IMR-90 (cell line): ENCODE results near the gene NTSR1. TPM values are rescaled to one million over a fixed set of nuclear protein-coding genes. Genes with fewer than 3 reads are reported as not detected.

Source experiments
- ATAC-seq: fragments of 200-7000 bp; cut with Tn5 transposase; 2 replicates; pipeline ENCODE4 v1.9.1; 2020; ENCODE audit warnings: low read depth, mild to moderate bottlenecking, moderate library complexity
- BruUV-seq: library from RNA; stranded (reverse); fragments of 400-500 nt; replicated peaks from 2 replicates; lab custom pipeline; 2021; lab: Mats Ljungman, UMichigan
- CTCF ChIA-PET: fragments of 300-600 bp; formaldehyde crosslinking; extraction: SDS; loops from one replicate; lab custom pipeline; 2021; ENCODE audit warnings: antibody characterized with exemption; lab: Yijun Ruan, JAX
- POLR2A ChIA-PET: fragments of 300-600 bp; sonication (Branson Sonifier 250); formaldehyde crosslinking; loops from one replicate; lab custom pipeline; 2022; ENCODE audit warnings: antibody characterized with exemption; ENCODE audit not compliant: unreplicated experiment; lab: Charles Lee
- DNase-seq: peaks from one replicate; pipeline ENCODE4 v3.0.0; 2013
- H2AFZ ChIP-seq: replicated peaks from 2 replicates; pipeline ENCODE3; 2013; ENCODE audit warnings: low read length, mild to moderate bottlenecking; ENCODE audit not compliant: poor library complexity
- H2AK5ac ChIP-seq: 2 replicates; pipeline ENCODE4 v1.6.1; 2013; ENCODE audit warnings: low read depth, low read length, inconsistent platforms
- H2AK9ac ChIP-seq: replicated peaks from 2 replicates; pipeline ENCODE3; 2013; ENCODE audit warnings: mild to moderate bottlenecking, low read depth, low read length, moderate library complexity; ENCODE audit not compliant: poor library complexity
- H2BK120ac ChIP-seq: 2 replicates; pipeline ENCODE4 v1.6.1; 2013; ENCODE audit warnings: low read depth, low read length, inconsistent platforms
- H2BK15ac ChIP-seq: 3 replicates; pipeline ENCODE4 v1.6.1; 2013; ENCODE audit warnings: low read depth, low read length, inconsistent platforms
- H2BK20ac ChIP-seq: 2 replicates; pipeline ENCODE4 v1.6.1; 2013; ENCODE audit warnings: low read depth, mild to moderate bottlenecking, inconsistent platforms, low read length, moderate library complexity
- H2BK5ac ChIP-seq: 2 replicates; pipeline ENCODE4 v1.6.1; 2013; ENCODE audit warnings: mild to moderate bottlenecking, low read depth, low read length, inconsistent platforms; ENCODE audit not compliant: poor library complexity, severe bottlenecking
- H3K14ac ChIP-seq: replicated peaks from 2 replicates; pipeline ENCODE4 v1.6.1; 2013; ENCODE audit warnings: low read depth, low read length, inconsistent platforms
- H3K18ac ChIP-seq: 2 replicates; pipeline ENCODE4 v1.6.1; 2013; ENCODE audit warnings: low read depth, low read length, control low read depth
- H3K23ac ChIP-seq: 2 replicates; pipeline ENCODE4 v1.6.1; 2013; ENCODE audit warnings: low read depth, low read length, inconsistent platforms
- H3K27ac ChIP-seq: 2 replicates; pipeline ENCODE4 v1.5.1; 2013; ENCODE audit warnings: mild to moderate bottlenecking, control low read depth, low read length; ENCODE audit not compliant: insufficient read depth
- H3K27me3 ChIP-seq: 2 replicates; pipeline ENCODE4 v1.6.1; 2013; ENCODE audit warnings: low read length; ENCODE audit not compliant: control insufficient read depth, insufficient read depth
- H3K36me3 ChIP-seq: 2 replicates; pipeline ENCODE4 v1.6.1; 2013; ENCODE audit warnings: low read length, mixed read lengths; ENCODE audit not compliant: control insufficient read depth, insufficient read depth
- H3K4ac ChIP-seq: 2 replicates; pipeline ENCODE4 v1.6.1; 2013; ENCODE audit warnings: low read depth, low read length, inconsistent platforms
- H3K4me1 ChIP-seq: 2 replicates; pipeline ENCODE4 v1.6.1; 2013; ENCODE audit warnings: low read length, mixed read lengths; ENCODE audit not compliant: control insufficient read depth, insufficient read depth
- H3K4me2 ChIP-seq: 2 replicates; pipeline ENCODE4 v1.6.1; 2013; ENCODE audit warnings: low read depth, mild to moderate bottlenecking, control low read depth, low read length, moderate library complexity
- H3K4me3 ChIP-seq: 2 replicates; pipeline ENCODE4 v1.5.1; 2013; ENCODE audit warnings: low read depth, mild to moderate bottlenecking, control low read depth, low read length, moderate library complexity; ENCODE audit not compliant: insufficient read depth
- H3K56ac ChIP-seq: 2 replicates; pipeline ENCODE4 v1.6.1; 2013; ENCODE audit warnings: low read length, inconsistent platforms; ENCODE audit not compliant: insufficient read depth; ENCODE audit errors: extremely low read depth
- H3K79me1 ChIP-seq, 2 experiments: 2 replicates each; pipeline ENCODE4 v1.6.1; 2013; ENCODE audit warnings: low read length in 2 of 2, inconsistent platforms in 1 of 2, low read depth in 1 of 2
- H3K9ac ChIP-seq: 2 replicates; pipeline ENCODE4 v1.6.1; 2013; ENCODE audit warnings: low read depth, low read length, control low read depth
- H3K9me1 ChIP-seq: 2 replicates; pipeline ENCODE4 v1.6.1; 2013; ENCODE audit warnings: low read length, inconsistent platforms; ENCODE audit not compliant: insufficient read depth
- H3K9me3 ChIP-seq: 2 replicates; pipeline ENCODE4 v1.6.1; 2013; ENCODE audit warnings: low read length; ENCODE audit not compliant: control insufficient read depth, insufficient read depth
- H4K20me1 ChIP-seq: 2 replicates; pipeline ENCODE4 v1.6.1; 2013; ENCODE audit warnings: low read length, inconsistent platforms; ENCODE audit not compliant: insufficient read depth
- H4K5ac ChIP-seq: 2 replicates; pipeline ENCODE4 v1.6.1; 2013; ENCODE audit warnings: mild to moderate bottlenecking, low read depth, low read length, control low read depth
- H4K8ac ChIP-seq, 2 experiments: 2 replicates each; pipeline ENCODE4 v1.6.1; 2013; ENCODE audit warnings: low read depth in 2 of 2, low read length in 2 of 2, control low read depth in 1 of 2, inconsistent platforms in 1 of 2
- H4K91ac ChIP-seq: 2 replicates; pipeline ENCODE4 v1.6.1; 2013; ENCODE audit warnings: low read depth, low read length, inconsistent platforms; ENCODE audit not compliant: insufficient read depth
- ELK1 ChIP-seq: fragments of 150-350 bp; IDR thresholded peaks from 2 replicates; pipeline ENCODE4 v1.6.1; 2016; ENCODE audit warnings: low read depth, mild to moderate bottlenecking, low read length, moderate library complexity, borderline replicate concordance
- FOS ChIP-seq: fragments of 150-350 bp; IDR thresholded peaks from 2 replicates; pipeline ENCODE4 v1.6.1; 2016; ENCODE audit warnings: low read depth, low read length
- MAFK ChIP-seq: IDR thresholded peaks from 2 replicates; pipeline ENCODE4 v1.6.1; 2012; ENCODE audit warnings: low read depth, low read length, improper control_type of control experiment
- POLR2A ChIP-seq: IDR thresholded peaks from 2 replicates; pipeline ENCODE4 v1.6.1; 2012; ENCODE audit warnings: mild to moderate bottlenecking, low read depth, low read length
- RAD21 ChIP-seq: IDR thresholded peaks from 2 replicates; pipeline ENCODE4 v1.6.1; 2012; ENCODE audit warnings: low read length, improper control_type of control experiment
- RCOR1 ChIP-seq: IDR thresholded peaks from 2 replicates; pipeline ENCODE4 v1.6.1; 2012; ENCODE audit warnings: mild to moderate bottlenecking, low read length, improper control_type of control experiment; ENCODE audit not compliant: insufficient replicate concordance
- RFX5 ChIP-seq: IDR thresholded peaks from 2 replicates; pipeline ENCODE4 v1.8.0; 2012; ENCODE audit warnings: low read depth, mild to moderate bottlenecking, low read length, moderate library complexity
- SMC3 ChIP-seq: fragments of 150-350 bp; IDR thresholded peaks from 2 replicates; pipeline ENCODE4 v1.6.1; 2016; ENCODE audit warnings: low read depth, mild to moderate bottlenecking, antibody characterized with exemption, low read length, moderate library complexity
- WGBS, 2 experiments: methylation state at CpG; one replicate each; pipeline versions ENCODE4 v1.1.5 to v1.1.7; 2013; ENCODE audit warnings: missing lambda C conversion rate in 2 of 2; ENCODE audit not compliant: insufficient read length in 1 of 2; ENCODE audit errors: extremely low coverage in 2 of 2; 5-methylcytosine and 5-hydroxymethylcytosine counted together
- dilution Hi-C: fragments of 300-500 bp; cut with HindIII; formaldehyde crosslinking; loops from one replicate; pipeline ENCODE4 v1.14.3; 2018; ENCODE audit warnings: low sequenced_read_pairs; ENCODE audit not compliant: unreplicated experiment
- in situ Hi-C: fragments of 300-500 bp; cut with MboI; formaldehyde crosslinking; loops from 3 replicates; pipeline ENCODE4 v1.14.3; 2019; ENCODE audit warnings: low sequenced_read_pairs, inconsistent platforms, mixed read lengths
- intact Hi-C: fragments of 100-400 bp; cut with micrococcal nuclease; formaldehyde crosslinking; loops from 2 replicates; pipeline ENCODE4 v1.10.0; 2022
- polyA plus RNA-seq, 3 experiments: library from polyadenylated mRNA; depleted of rRNA; stranded (reverse); fragments of >200 nt; gene quantifications; 2 replicates each; pipeline ENCODE4 v1.2.3, GENCODE V29; 2012; ENCODE audit warnings: low replicate concordance in 1 of 3
- total RNA-seq: library from RNA; depleted of rRNA; stranded (reverse); fragments of >200 nt; gene quantifications from 2 replicates; pipeline ENCODE4 v1.2.3, GENCODE V29; 2012

The NTSR1 gene
- total and polyA plus RNA-seq, 2 of the 4 experiments (the other 2 are of a cell fraction): 0.54 to 1.8 TPM

GRCh38 chr20:62773845-62774714 lies 65.4 kb downstream of the NTSR1 start (continued):
- no peak for TF ChIP-seq MAFK

GRCh38 chr20:62774762-62775161 lies 66.1 kb downstream of the NTSR1 start:
- Histone ChIP-seq H3K18ac (no peak overlapping the region), H2BK5ac (no peak overlapping the region), H3K14ac (no peak overlapping the region), H3K9me3 (no peaks in the 10 kb centered on the region), H3K36me3 (no peaks in the 10 kb centered on the region), H3K27ac (no peak overlapping the region), H3K4me3 (no peak overlapping the region), H3K23ac (no peak overlapping the region), H4K5ac (no peak overlapping the region), H4K91ac (no peak overlapping the region), H3K9ac (no peak overlapping the region), H3K4me2 (no peak overlapping the region), H4K20me1 (no peaks in the 10 kb centered on the region), H3K56ac (no peak overlapping the region), H2AK5ac (no peak overlapping the region), H3K4ac (no peak overlapping the region), H2AFZ (no peak overlapping the region), H3K27me3 (peaks cover 2% of the 10 kb centered on the region; the same call in 1 of the 2 replicates), H3K79me1 (no peaks in the 10 kb centered on the region), H3K9me1 (no peaks in the 10 kb centered on the region; the same call in 1 of the 2 replicates), H3K4me1 (peaks cover 5% of the 10 kb centered on the region; the same call in 1 of the 2 replicates), H2AK9ac (no peak overlapping the region), H2BK15ac (no peak overlapping the region), H2BK20ac (no peak overlapping the region), H2BK120ac (no peak overlapping the region), H4K8ac (no peak overlapping the region)
- ChIA-PET POLR2A (no interaction called here), CTCF (no interaction called here)
- ATAC-seq: no peak
- no peak for DNase-seq
- in situ Hi-C loops (no loop called here), intact Hi-C loops (no loop called here), dilution Hi-C loops (no loop called here)
- BruUV-seq: no TSS peak
- TF ChIP-seq SMC3: no peak
- TF ChIP-seq POLR2A: no peak
- no peak for TF ChIP-seq ELK1
- no peak for TF ChIP-seq MAFK
- no peak for TF ChIP-seq RFX5
- no peak for TF ChIP-seq RAD21
- no peak for TF ChIP-seq FOS
- TF ChIP-seq RCOR1: no peak
- 62% methylated on average over 2 of the region's 8 CpGs; no CpG with 5 or more reads in 1 of the 2 experiments for WGBS, 2 experiments
